HUES6 (cell line): ENCODE measurements around the gene PSMD13.
A peak's percentile ranks its signal among the peaks of the same experiment; 100 is the strongest.

Experiments
- H3K27ac ChIP-seq: 2 replicates; pipeline ENCODE4 v1.7.0; 2013; ENCODE audit warnings: low read depth, mild to moderate bottlenecking, low read length, inconsistent platforms
- H3K27me3 ChIP-seq: 2 replicates; pipeline ENCODE4 v1.6.1; 2013; ENCODE audit warnings: low read length; ENCODE audit not compliant: control insufficient read depth, insufficient read depth
- H3K36me3 ChIP-seq: 2 replicates; pipeline ENCODE4 v1.6.1; 2013; ENCODE audit warnings: low read length; ENCODE audit not compliant: control insufficient read depth, insufficient read depth
- H3K4me1 ChIP-seq: 2 replicates; pipeline ENCODE4 v1.6.1; 2013; ENCODE audit warnings: low read length; ENCODE audit not compliant: control insufficient read depth, insufficient read depth
- H3K4me3 ChIP-seq: 2 replicates; pipeline ENCODE4 v1.5.1; 2013; ENCODE audit warnings: low read depth, low read length
- H3K9ac ChIP-seq: one replicate; pipeline ENCODE4 v1.6.1; 2013; ENCODE audit warnings: mild to moderate bottlenecking, low read length
- H3K9me3 ChIP-seq: 2 replicates; pipeline ENCODE4 v1.6.1; 2013; ENCODE audit warnings: low read depth, low read length; ENCODE audit not compliant: control insufficient read depth, insufficient read depth

The PSMD13 gene

GRCh38 chr11:221998-222789 is 14.6 kb upstream of the PSMD13 start:
- Histone ChIP-seq H3K4me3 (no peak overlapping the region), H3K4me1 (no peaks in the 10 kb centered on the region), H3K9ac (no peak overlapping the region), H3K9me3 (no peaks in the 10 kb centered on the region), H3K27ac (no peak overlapping the region), H3K36me3 (no peaks in the 10 kb centered on the region; the same call in 1 of the 2 replicates), H3K27me3 (no peaks in the 10 kb centered on the region)

GRCh38 chr11:223026-223789 is 13.6 kb upstream of the PSMD13 start:
- H3K36me3 ChIP-seq = no peaks in the 10 kb centered on the region; the same call in 1 of the 2 replicates
- H3K27ac ChIP-seq = no peak overlapping the region
- H3K4me1 ChIP-seq = no peaks in the 10 kb centered on the region
- no peak overlapping the region for H3K4me3 ChIP-seq
- H3K9me3 ChIP-seq = no peaks in the 10 kb centered on the region
- H3K9ac ChIP-seq = no peak overlapping the region
- no peaks in the 10 kb centered on the region for H3K27me3 ChIP-seq

GRCh38 chr11:223884-224283 is 12.9 kb upstream of the PSMD13 start:
- no peaks in the 10 kb centered on the region for H3K9me3 ChIP-seq
- H3K9ac ChIP-seq = no peak overlapping the region
- H3K27ac ChIP-seq = no peak overlapping the region
- H3K36me3 ChIP-seq = no peaks in the 10 kb centered on the region; the same call in 1 of the 2 replicates
- no peak overlapping the region for H3K4me3 ChIP-seq
- no peaks in the 10 kb centered on the region for H3K27me3 ChIP-seq
- no peaks in the 10 kb centered on the region for H3K4me1 ChIP-seq

- Histone ChIP-seq H3K9me3 (no peaks in the 10 kb centered on the region), H3K27me3 (no peaks in the 10 kb centered on the region), H3K4me3 (no peak overlapping the region), H3K9ac (no peak overlapping the region), H3K4me1 (no peaks in the 10 kb centered on the region), H3K27ac (no peak overlapping the region), H3K36me3 (no peaks in the 10 kb centered on the region; the same call in 1 of the 2 replicates)
These were observed 12.4 kb upstream of the PSMD13 start for GRCh38 chr11:224424-224823.

- H3K27me3 ChIP-seq = no peaks in the 10 kb centered on the region
- H3K9me3 ChIP-seq = no peaks in the 10 kb centered on the region
- H3K9ac ChIP-seq = no peak overlapping the region
- peaks cover 4% of the 10 kb centered on the region; the same call in 1 of the 2 replicates for H3K36me3 ChIP-seq
- H3K4me3 ChIP-seq = no peak overlapping the region
- H3K4me1 ChIP-seq = no peaks in the 10 kb centered on the region
- H3K27ac ChIP-seq = no peak overlapping the region
These were observed 10.9 kb upstream of the PSMD13 start for GRCh38 chr11:225734-226453.

GRCh38 chr11:227824-228379 is 8.9 kb upstream of the PSMD13 start:
- Histone ChIP-seq H3K9ac (no peak overlapping the region), H3K9me3 (no peaks in the 10 kb centered on the region), H3K27ac (no peak overlapping the region), H3K36me3 (peaks cover 8% of the 10 kb centered on the region; the same call in 1 of the 2 replicates), H3K27me3 (no peaks in the 10 kb centered on the region), H3K4me1 (no peaks in the 10 kb centered on the region), H3K4me3 (no peak overlapping the region)

GRCh38 chr11:230431-230830 is 6.3 kb upstream of the PSMD13 start:
- Histone ChIP-seq H3K9me3 (no peaks in the 10 kb centered on the region), H3K27ac (no peak overlapping the region), H3K9ac (no peak overlapping the region), H3K4me1 (0 out of 2 replicates have a peak, but pooled peaks cover 2% of the 10 kb centered on the region), H3K4me3 (no peak overlapping the region), H3K27me3 (no peaks in the 10 kb centered on the region), H3K36me3 (peaks cover 8% of the 10 kb centered on the region; the same call in 1 of the 2 replicates)

- H3K9me3 ChIP-seq = no peaks in the 10 kb centered on the region
- H3K4me3 ChIP-seq = no peak overlapping the region
- no peak overlapping the region for H3K27ac ChIP-seq
- H3K36me3 ChIP-seq = peaks cover 8% of the 10 kb centered on the region; the same call in 1 of the 2 replicates
- H3K4me1 ChIP-seq = peaks cover 9% of the 10 kb centered on the region; the same call in 1 of the 2 replicates
- H3K9ac ChIP-seq = no peak overlapping the region
- no peaks in the 10 kb centered on the region for H3K27me3 ChIP-seq
These were observed 3.8 kb upstream of the PSMD13 start for GRCh38 chr11:232783-233565.

GRCh38 chr11:235180-235579 is 1.6 kb upstream of the PSMD13 start:
- Histone ChIP-seq H3K4me1 (peaks cover 12% of the 10 kb centered on the region; the same call in 1 of the 2 replicates), H3K27ac (no peak overlapping the region), H3K9me3 (no peaks in the 10 kb centered on the region), H3K4me3 (peak overlapping the region; percentile 94), H3K9ac (peak overlapping the region; percentile 94), H3K36me3 (peaks cover 21% of the 10 kb centered on the region), H3K27me3 (no peaks in the 10 kb centered on the region)

- H3K9me3 ChIP-seq = no peaks in the 10 kb centered on the region
- H3K27ac ChIP-seq = no peak overlapping the region; the same call in 1 of the 2 replicates
- peak overlapping the region; percentile 94 for H3K4me3 ChIP-seq
- peak overlapping the region; percentile 94 for H3K9ac ChIP-seq
- H3K4me1 ChIP-seq = peaks cover 12% of the 10 kb centered on the region; the same call in 1 of the 2 replicates
- peaks cover 21% of the 10 kb centered on the region for H3K36me3 ChIP-seq
- no peaks in the 10 kb centered on the region for H3K27me3 ChIP-seq
These were observed 1.2 kb upstream of the PSMD13 start for GRCh38 chr11:235609-235996.
